ENCODE measurements around the gene IFITM1.
A peak's percentile ranks its signal among the peaks of the same experiment; 100 is the strongest.
"Not testable (repeated sequence)": the region's sequence is repeated elsewhere in the genome, so short reads cannot be mapped to it uniquely, and the experiment has no call there.

IFITM1 gene

DNA sequence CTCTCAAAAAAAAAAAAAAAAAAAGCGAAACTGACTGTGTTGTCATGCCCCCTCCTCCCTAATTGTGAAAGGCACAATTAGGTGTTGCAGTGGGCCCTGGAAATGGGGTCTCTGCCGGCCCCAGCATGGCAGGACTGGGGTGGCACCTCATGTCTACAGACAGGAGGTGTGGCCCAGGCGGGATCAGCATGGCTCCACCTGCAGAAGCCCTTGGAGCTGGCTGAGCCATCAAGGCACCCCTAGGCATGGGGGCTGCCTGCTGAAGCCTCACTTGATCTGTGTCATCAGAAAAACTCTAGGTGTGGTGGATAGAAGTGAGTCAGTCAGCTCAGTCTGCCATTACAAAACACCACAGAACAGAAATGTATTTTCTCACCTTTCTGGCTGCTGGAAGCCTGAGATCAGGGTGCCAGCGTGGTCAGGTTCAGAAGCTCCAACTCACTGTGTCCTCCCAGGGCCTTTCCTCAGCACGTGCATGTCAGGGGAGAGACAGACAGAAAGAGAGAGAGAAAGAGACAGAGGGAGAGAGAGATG lies 45.4 kb downstream of the IFITM1 start:
- TF ChIP-seq, protein P1, sequence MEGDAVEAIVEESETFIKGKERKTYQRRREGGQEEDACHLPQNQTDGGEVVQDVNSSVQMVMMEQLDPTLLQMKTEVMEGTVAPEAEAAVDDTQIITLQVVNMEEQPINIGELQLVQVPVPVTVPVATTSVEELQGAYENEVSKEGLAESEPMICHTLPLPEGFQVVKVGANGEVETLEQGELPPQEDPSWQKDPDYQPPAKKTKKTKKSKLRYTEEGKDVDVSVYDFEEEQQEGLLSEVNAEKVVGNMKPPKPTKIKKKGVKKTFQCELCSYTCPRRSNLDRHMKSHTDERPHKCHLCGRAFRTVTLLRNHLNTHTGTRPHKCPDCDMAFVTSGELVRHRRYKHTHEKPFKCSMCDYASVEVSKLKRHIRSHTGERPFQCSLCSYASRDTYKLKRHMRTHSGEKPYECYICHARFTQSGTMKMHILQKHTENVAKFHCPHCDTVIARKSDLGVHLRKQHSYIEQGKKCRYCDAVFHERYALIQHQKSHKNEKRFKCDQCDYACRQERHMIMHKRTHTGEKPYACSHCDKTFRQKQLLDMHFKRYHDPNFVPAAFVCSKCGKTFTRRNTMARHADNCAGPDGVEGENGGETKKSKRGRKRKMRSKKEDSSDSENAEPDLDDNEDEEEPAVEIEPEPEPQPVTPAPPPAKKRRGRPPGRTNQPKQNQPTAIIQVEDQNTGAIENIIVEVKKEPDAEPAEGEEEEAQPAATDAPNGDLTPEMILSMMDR (IDR thresholded peaks at IDR 0.05; ENCODE audit: insufficient read depth, low read depth, low read length, missing control alignments) = no peak
- DNase-seq (ENCODE audit: low read depth) = peak; percentile 86
- no peak overlapping the region for H3K4me3 ChIP-seq (ENCODE audit: low read length)

DNA sequence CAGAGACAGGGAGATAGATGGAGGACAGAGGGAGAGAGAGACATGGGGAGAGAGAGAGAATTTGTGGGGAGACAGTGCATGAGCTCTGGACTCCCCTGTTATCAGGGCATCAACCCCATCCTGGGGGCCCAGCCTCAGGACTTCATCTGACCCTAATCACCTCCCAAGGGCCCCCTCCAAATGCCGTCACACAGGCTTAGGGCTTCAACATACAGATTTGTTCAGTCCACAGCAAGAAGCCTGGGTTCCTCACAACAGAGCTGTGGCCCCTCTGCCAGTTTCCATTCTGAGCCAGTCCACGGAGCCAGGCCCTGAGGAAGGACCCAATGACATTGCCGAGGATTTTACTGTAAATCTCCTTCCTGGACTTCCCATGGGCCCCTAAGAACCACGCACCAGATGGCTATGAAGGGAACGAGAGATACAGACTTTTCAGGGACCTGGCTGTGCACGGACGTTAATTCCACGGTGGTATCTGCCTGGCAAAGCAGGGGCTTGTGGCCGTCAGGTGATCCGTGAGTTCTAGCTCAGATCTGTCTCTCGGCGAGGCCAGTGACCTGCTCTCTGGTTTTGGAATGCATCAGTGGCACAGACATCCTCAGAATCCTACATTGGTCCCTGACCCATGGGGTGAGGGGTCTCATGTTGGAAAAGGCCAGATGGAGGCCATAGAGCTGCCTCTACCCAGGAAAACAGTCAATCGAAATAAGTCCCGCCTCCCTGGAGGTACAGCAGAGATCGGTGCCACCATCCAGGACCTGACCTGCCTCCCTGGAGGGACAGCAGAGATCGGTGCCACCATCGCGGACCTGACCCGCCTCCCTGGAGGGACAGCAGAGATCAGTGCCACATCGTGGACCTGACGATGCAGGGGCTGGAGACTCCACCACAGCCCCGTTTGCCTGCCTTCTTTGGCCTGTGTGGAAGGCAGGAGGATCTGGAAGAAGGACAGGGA lies 46.8 kb downstream of the IFITM1 start:
- H3K4me3 ChIP-seq (ENCODE audit: low read length) = no peak overlapping the region
- TF ChIP-seq, protein P1 (IDR thresholded peaks at IDR 0.05; ENCODE audit: insufficient read depth, low read depth, low read length, missing control alignments) = no peak
- DNase-seq (ENCODE audit: low read depth) = no peak

DNA sequence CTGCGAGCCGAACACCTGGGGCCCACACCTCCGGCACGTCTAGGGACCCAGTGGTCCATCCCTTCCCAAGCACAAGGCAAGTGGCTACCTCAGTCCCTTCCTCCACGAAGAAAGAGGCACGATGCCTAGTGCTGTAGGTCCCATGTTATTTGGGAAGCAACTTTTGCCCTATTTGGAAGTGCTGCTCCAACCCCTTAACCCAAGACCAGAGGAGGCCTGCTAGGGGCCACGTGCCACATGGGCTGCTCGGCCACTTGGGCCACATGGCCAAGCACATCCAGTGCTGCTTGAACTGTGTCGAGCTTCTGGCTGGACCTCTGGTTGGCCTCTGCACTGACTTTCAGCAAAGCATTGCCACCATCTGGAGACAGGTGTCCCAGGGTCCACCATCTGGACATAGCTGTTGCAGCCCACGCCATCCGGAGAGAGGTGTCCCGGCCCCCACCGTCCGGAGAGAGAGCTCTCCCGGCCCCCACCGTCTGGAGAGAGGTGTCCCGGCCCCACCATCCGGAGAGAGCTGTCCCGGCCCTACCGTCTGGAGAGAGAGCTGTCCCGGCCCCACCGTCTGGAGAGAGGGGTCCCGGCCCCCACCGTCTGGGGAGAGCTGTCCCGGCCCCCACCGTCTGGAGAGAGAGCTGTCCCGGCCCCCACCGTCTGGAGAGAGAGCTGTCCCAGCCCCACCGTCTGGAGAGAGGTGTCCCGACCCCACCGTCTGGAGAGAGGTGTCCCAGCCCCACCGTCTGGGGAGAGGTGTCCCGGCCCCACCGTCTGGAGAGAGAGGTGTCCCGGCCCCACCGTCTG lies 49.0 kb downstream of the IFITM1 start:
- TF ChIP-seq, protein P1 (IDR thresholded peaks at IDR 0.05; ENCODE audit: insufficient read depth, low read depth, low read length, missing control alignments) = no peak
- no peak for DNase-seq (ENCODE audit: low read depth)
- no peak overlapping the region for H3K4me3 ChIP-seq (ENCODE audit: low read length)

DNA sequence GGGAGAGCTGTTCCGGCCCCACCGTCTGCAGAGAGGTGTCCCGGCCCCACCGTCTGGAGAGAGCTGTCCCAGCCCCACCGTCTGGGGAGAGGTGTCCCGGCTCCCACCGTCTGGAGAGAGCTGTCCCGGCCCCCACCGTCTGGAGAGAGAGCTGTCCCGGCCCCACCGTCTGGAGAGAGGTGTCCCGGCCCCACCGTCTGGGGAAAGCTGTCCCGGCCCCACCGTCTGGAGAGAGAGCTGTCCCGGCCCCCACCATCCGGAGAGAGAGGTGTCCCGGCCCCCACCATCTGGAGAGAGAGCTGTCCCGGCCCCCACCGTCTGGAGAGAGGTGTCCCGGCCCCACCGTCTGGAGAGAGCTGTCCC lies 49.6 kb downstream of the IFITM1 start:
- not testable (repeated sequence) for DNase-seq (ENCODE audit: low read depth); H3K4me3 ChIP-seq (ENCODE audit: low read length)

DNA sequence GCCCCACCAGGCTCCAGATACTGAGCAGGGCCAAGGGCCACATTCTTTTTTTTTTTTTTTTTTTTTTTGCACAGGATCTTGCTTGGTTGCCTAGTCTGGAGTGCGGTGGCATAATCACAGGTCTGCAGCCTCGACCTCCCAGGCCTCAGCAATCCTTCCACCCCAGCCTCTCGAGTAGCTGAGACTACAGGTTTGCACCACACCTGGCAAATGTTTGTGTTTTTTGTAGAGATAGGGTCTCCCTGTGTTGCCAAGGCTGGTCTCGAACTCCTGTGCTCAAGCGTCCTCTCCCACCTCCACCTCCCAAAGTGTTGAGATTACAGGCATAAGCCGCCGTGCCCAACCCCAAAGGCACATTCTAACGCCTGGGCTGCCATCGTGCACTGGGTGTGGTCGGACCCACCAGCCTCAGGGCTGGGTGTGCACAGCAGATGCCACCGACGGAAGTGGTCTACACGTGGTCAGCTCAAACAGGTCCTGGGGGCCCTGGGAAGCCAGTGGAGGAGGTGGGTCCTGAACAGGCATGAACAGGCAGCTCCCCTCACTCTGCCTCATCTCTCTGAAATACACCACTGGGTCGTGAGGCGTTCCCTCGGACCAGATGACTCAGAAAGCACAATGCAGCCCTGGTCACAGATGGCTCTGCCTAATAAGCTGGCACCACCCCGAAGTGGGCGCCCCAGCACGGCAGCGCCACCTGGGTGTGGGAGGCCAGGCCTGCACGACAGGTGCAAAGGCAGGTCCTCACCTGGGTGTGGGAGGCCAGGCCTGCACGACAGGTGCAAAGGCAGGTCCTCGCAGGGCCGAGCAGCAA lies 50.3 kb downstream of the IFITM1 start:
- TF ChIP-seq, protein P1 (IDR thresholded peaks at IDR 0.05; ENCODE audit: insufficient read depth, low read depth, low read length, missing control alignments) = peak; percentile 79
- peak; percentile 89 for DNase-seq (ENCODE audit: low read depth)
- H3K4me3 ChIP-seq (ENCODE audit: low read length) = no peak overlapping the region

Measured in epithelial cell of esophagus (primary cell).